Activated CD4-positive, alpha-beta T cell treated with anti-CD3 and anti-CD28 coated beads, Interleukin-2, Interleukin-4, amounts not matched to agents 100 ng/mL and 50 ng/mL, durations not matched to agents 16 hours and 8 hours (primary cell): Measurements from ENCODE around the gene TRPC1.
"Not testable (repeated sequence)": the region's sequence is repeated elsewhere in the genome, so short reads cannot be mapped to it uniquely, and the experiment has no call there.

Source experiments
- DNase-seq: peaks from one replicate; pipeline ENCODE4 v3.0.0-alpha.2; 2020; ENCODE audit warnings: low spot score

TRPC1 gene

DNA sequence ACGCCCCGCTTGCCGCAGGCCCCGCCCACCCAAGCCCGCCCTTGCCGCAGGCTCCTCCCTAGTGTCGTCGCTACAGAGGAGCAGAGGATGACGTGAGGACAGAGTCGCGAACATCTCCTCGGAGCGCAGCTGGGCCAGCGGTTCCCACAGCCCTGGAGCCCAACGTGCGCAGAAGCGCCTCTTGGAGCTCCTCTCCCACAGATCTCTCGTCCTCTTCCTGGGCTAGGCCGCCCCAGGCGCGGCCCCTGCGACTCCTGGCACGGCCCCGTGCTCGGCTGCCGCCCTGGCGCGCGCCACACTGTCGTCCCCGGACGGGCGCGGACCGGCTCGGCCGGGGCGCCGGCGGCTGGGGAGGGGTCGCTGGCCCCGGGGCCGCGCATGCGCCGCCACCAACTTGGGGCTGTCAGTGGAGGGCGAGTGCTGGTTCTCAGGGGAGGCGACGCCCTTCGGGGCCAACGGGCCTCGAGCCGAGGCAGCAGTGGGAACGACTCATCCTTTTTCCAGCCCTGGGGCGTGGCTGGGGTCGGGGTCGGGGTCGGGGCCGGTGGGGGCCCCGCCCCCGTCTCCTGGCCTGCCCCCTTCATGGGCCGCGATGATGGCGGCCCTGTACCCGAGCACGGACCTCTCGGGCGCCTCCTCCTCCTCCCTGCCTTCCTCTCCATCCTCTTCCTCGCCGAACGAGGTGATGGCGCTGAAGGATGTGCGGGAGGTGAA is at the start of gene TRPC1:
TRPC1 (plus strand) TSS at position 67 of the 714 bp plus-strand sequence; CDS start at position 593, 526 bp downstream.
- DNase-seq = peak; percentile 80

DNA sequence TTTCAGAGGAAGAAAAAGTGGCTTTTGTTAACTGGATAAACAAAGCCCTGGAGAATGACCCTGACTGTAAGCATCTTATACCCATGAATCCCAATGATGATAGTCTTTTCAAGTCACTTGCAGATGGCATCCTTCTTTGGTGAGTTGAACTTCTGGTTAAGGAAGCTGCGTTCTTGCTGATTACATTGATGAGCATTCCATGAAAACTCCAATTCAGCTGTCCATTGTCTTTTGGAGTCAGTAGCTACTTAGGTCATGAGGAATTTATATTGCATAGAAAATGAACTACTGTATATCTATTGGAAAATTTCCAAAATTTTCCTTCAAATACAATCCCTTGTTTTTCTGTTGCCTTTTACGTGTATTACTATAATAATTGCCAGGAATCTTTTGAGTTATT is 47.7 kb upstream of the TRPC1 start:
- no peak for DNase-seq

DNA sequence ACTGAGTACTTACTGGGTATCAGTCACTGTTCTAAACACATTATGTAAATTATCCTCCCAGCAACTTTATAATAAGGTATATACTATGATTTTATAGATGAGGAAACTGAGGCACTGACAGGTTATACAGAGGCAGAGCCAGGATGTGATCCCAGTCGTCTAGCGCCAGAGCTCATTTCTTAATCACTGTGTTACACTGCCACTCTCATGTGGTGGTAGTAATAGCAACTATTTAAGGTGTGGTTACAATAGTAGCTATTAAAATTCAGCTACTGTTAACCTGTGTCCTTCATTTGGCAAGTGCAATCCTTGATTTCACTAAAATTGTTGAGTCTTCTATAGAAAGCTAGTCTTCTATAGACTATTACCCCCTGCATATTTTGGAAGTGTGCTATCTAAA is 43.1 kb upstream of the TRPC1 start:
- DNase-seq = no peak

DNA sequence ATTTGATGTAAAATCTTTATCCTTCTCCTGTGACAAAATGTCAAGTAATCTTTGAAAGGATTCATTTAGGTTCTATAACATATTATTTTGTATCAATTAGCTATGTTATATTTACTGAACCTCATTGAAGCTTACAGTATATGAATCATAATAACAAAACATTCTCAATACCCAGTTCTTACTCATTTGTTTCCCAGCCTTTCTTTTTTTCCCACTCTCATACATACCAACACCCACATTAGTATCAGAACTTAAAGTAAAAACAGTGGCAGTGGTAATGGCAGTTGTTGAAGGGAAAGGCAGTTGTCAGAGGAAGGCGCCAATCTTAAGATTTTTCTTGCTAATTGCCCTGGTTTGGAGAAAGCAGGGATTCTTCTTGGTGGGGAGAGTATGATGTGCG is 33.2 kb upstream of the TRPC1 start:
- DNase-seq = no peak

DNA sequence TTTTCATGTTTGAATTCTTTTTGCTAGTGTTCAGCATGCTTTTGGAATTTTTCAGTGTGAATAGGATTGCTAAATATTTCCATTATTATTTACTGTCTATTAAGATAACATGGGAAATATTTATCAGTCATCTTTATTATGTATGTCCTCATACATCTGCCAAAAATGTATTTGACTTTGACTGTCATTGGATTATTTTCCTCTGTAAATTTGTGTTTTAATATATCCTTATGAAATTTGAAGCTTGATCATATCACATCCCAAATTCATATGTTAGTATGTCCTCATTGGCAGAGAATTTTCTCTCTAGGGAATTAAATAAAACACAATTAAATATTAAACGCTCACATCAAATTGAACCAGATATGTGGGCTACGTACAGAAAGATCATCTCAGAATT is 32.3 kb upstream of the TRPC1 start:
- no peak for DNase-seq

GRCh38 chr3:142693136-142693853 is 30.5 kb upstream of the TRPC1 start:
- no peak for DNase-seq

- no peak for DNase-seq
Observed at GRCh38 chr3:142694225-142694624, 29.6 kb upstream of the TRPC1 start.

DNA sequence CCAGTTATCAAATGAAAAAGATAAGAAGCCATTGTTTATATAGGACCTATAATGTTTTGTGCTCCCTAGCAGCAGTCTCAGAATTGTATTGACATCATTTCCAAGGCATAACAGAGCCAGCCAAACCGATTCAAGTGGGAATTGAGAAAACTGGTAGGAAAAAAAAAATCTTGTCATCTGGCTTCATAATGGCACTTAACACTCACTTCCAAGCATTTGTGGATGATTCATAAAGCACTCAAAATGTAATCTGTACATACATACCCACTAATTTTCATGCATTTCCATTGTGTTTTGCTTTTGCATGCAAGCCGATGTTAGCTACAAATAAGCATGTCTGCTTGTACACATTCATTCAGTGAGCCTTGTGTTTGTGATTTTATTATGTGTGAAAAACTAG is 18.6 kb upstream of the TRPC1 start:
- DNase-seq = no peak

DNA sequence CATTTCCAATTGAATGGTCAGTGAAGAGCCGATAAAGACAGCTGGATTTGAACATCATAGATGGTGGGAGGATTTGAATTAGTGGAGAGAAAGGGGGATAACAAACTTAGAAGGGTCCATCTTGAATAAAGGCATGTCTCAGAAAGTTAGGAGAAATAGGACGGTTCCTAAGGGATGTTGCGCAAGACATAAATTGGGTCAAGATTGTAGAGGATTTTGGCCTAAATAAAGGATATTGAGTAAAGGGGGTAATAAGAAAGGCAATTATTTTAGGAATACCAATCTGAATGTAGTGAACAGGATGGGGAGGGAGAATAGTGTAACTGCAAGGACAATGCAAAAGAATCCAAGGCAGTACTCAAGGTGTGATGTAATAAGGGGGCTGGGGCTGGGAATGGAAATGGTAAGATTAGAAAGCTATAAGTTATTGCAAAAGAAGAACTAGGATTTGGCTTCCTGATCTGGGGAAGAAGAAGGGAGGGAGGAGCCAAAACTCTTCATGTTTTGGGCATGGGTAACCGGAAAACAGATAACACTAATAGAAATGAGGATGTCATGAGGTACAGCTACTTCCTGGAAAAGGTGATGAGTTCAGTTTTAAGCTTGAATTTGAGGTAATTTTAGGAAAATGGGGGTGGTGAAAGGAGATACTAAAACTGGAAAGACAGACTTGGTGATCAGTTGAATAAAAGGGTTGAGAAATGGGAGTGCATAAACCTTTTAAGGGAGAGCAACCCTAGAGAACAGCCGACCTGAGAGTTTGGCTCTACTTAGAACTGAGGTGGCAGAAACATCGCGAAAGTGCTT is 17.3 kb upstream of the TRPC1 start:
- no peak for DNase-seq

GRCh38 chr3:142709207-142709606 is 14.6 kb upstream of the TRPC1 start:
- DNase-seq = no peak

GRCh38 chr3:142714882-142715281 is 9.0 kb upstream of the TRPC1 start:
- not testable (repeated sequence) for DNase-seq

- no peak for DNase-seq
Observed at GRCh38 chr3:142716102-142716501, 7.7 kb upstream of the TRPC1 start.

DNA sequence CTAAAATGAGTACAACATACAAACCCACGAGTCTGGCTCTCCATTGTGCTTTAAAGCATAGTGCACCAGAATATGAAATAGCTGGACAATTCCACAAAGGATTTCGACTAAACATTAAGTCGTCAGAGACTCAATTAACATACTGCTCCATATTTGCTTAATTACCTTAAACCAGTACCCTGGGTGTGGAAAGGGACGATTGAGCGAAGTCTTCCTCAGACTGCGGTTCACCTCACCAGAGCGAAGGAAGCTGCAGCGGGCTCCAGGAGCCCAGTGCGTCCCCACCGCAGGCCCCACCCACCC is 218 bp upstream of the TRPC1 start:
- DNase-seq = no peak

DNA sequence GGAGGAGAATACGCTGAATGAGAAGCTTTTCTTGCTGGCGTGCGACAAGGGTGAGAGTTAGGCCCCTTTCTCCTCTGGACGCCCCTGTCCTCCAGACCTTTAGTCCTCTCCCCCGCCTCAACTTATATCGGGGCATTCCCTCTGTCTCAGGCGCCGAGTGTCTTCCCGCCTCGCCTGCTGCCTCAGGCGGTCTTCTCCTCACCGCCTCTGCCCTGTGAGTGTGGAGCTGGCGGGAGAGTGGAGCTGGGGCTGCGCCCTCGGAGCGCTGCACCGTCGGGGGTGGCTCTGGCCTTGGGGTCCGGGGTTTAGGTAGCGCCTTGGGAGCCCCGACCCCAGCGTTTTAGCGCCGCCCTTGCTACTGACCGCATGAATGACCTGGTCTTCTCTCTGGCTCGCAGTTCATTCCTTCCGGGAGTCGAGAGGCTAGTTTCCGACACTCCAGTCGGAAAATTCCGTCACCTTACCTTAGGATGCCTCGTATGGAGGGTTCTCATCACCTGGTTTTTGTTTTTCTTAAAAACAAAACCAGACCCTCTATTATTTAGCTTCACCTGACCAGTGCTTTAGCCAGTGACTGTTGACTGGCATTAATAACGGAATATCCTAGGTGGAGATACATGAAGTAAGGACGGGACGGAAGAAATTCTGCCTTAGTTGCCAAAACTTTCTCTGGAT is 985 bp downstream of the TRPC1 start:
- DNase-seq = peak; percentile 9

GRCh38 chr3:142725357-142725739 is 1.5 kb downstream of the TRPC1 start:
- no peak for DNase-seq

DNA sequence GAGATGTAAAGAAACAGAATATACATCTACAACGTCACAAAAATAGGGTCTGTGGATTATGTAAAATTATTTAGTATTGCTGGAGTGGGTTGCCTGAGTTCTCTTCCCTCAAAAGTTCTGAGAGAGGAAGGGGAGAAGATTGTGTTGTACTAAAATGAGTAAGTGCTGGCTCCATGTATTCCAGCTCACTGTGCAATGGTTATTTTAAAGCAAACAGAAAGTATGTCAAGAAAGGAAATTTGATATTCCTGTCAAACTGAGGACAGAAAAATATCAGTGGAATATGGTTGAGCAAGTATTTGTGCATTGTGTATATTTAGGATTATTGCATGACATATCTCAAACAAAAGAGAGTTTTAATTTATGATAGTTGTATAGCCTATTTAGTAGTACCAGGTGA is 2.2 kb downstream of the TRPC1 start:
- no peak for DNase-seq

- no peak for DNase-seq
Observed at GRCh38 chr3:142732066-142732465, 8.2 kb downstream of the TRPC1 start.

DNA sequence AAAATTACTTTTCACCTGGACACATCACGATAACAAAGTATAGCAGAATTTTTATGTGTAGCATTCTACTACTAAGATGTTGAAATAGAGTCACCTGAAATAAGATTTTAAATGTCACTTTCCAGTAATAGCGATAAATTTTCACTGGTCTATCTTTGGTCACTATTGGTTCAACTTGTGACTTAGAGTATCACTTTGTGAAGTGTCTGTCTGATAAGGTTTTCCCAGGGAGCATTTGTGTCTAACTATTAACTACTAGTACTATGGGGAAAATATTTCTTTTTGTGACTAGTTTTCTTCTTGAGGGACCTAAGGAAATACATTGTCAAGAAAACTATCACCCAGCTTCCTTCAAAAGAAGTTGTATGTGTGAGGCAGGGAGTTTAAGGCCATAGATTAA is 11.0 kb downstream of the TRPC1 start:
- no peak for DNase-seq

GRCh38 chr3:142735462-142735861 is 11.6 kb downstream of the TRPC1 start:
- DNase-seq = no peak

DNA sequence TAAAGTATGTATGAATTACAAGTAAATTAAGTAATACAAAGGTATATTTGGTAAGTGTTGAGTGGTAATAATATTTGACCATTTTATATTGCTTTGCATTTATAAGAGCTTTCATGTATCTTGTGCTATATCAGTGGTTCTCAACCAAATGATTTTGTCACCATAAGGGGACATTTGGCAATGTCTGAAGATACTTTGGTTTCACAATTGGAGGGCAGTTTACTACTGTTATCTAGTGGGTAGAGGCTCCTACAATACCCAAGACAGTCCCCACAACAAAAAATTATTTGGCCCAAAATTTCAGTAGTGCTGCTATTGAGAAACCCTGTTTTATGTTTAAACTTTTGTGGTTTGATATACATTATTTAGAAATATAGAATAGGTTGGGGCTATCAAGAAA is 14.6 kb downstream of the TRPC1 start:
- DNase-seq = no peak

GRCh38 chr3:142746646-142747045 is 22.8 kb downstream of the TRPC1 start:
- no peak for DNase-seq

- not testable (repeated sequence) for DNase-seq
Observed at GRCh38 chr3:142750531-142750930, 26.7 kb downstream of the TRPC1 start.

- not testable (repeated sequence) for DNase-seq
Observed at GRCh38 chr3:142752605-142753004, 28.8 kb downstream of the TRPC1 start.
